Measurements from ENCODE around the gene GNAT3.

GNAT3 gene

GRCh38 chr7:80450621-80451308 is 61.1 kb downstream of the GNAT3 start:
- in situ Hi-C loops (cut with HindIII; ENCODE audit: low sequenced_read_pairs): no loop called here
- no peak overlapping the region for H3K4me3 ChIP-seq (ENCODE audit: low read depth, low read length)
- peak; percentile 18 for DNase-seq (ENCODE audit: low read depth)
- no peak for TF ChIP-seq CTCF (IDR thresholded peaks at IDR 0.05; ENCODE audit: low read depth, low read length, missing control alignments)

GRCh38 chr7:80449836-80450235 is 62.0 kb downstream of the GNAT3 start:
- in situ Hi-C loops (cut with HindIII; ENCODE audit: low sequenced_read_pairs): no loop called here
- no peak overlapping the region for H3K4me3 ChIP-seq (ENCODE audit: low read depth, low read length)
- DNase-seq (ENCODE audit: low read depth): no peak
- no peak for TF ChIP-seq CTCF (IDR thresholded peaks at IDR 0.05; ENCODE audit: low read depth, low read length, missing control alignments)

GRCh38 chr7:80445351-80445750 is 66.5 kb downstream of the GNAT3 start:
- no peak overlapping the region for H3K4me3 ChIP-seq (ENCODE audit: low read depth, low read length)
- no peak for DNase-seq (ENCODE audit: low read depth)
- no peak for TF ChIP-seq CTCF (IDR thresholded peaks at IDR 0.05; ENCODE audit: low read depth, low read length, missing control alignments)
- in situ Hi-C loops (cut with HindIII; ENCODE audit: low sequenced_read_pairs): no loop called here

GRCh38 chr7:80444811-80445210 is 67.1 kb downstream of the GNAT3 start:
- DNase-seq (ENCODE audit: low read depth): no peak
- no peak for TF ChIP-seq CTCF (IDR thresholded peaks at IDR 0.05; ENCODE audit: low read depth, low read length, missing control alignments)
- in situ Hi-C loops (cut with HindIII; ENCODE audit: low sequenced_read_pairs): no loop called here
- H3K4me3 ChIP-seq (ENCODE audit: low read depth, low read length): no peak overlapping the region

- in situ Hi-C loops (cut with HindIII; ENCODE audit: low sequenced_read_pairs): no loop called here
- TF ChIP-seq CTCF (IDR thresholded peaks at IDR 0.05; ENCODE audit: low read depth, low read length, missing control alignments): no peak
- no peak for DNase-seq (ENCODE audit: low read depth)
- H3K4me3 ChIP-seq (ENCODE audit: low read depth, low read length): no peak overlapping the region
These were observed 68.5 kb downstream of the GNAT3 start for GRCh38 chr7:80443325-80443724.

- TF ChIP-seq CTCF (IDR thresholded peaks at IDR 0.05; ENCODE audit: low read depth, low read length, missing control alignments): no peak
- H3K4me3 ChIP-seq (ENCODE audit: low read depth, low read length): no peak overlapping the region
- no peak for DNase-seq (ENCODE audit: low read depth)
- in situ Hi-C loops (cut with HindIII; ENCODE audit: low sequenced_read_pairs): no loop called here
These were observed 71.0 kb downstream of the GNAT3 start for GRCh38 chr7:80440883-80441282.
